Adrenal gland (tissue), 5 donors: ENCODE measurements around the gene SDC3.

ENCODE experiments used
- CTCF ChIP-seq, 6 experiments: fragments of 450-650 bp in 4 of 6; fragments of 200-600 bp in 2 of 6; sonication (generic) in 1 of 6; IDR thresholded peaks; 1 replicate in 5 of 6; 2 replicates in 1 of 6; pipeline versions ENCODE4 v1.5.1 to v1.8.0; 2016 to 2021; ENCODE audit warnings: antibody characterized with exemption in 6 of 6, mild to moderate bottlenecking in 2 of 6, moderate library complexity in 1 of 6
- POLR2A ChIP-seq, 2 donors: fragments of 450-650 bp; IDR thresholded peaks; one replicate each; pipeline ENCODE4 v1.6.1; 2017; ENCODE audit warnings: antibody characterized with exemption in 2 of 2, mild to moderate bottlenecking in 2 of 2, moderate library complexity in 1 of 2
- donor health status: DM: no; HTN: no; CAD: no.

- TF ChIP-seq CTCF (IDR thresholded peaks at IDR 0.05) (no peak), POLR2A (IDR thresholded peaks at IDR 0.05) (no peak)
These were observed 26.1 kb upstream of the SDC3 start for GRCh38 chr1:30934613-30935012.
